Fibroblast of lung (primary cell): Measurements from ENCODE around the gene MYRIP. TPM values are rescaled to one million over a fixed set of nuclear protein-coding genes. Genes with fewer than 3 reads are reported as not detected.

ENCODE experiments used
- DNase-seq, 2 donors: peaks; one replicate each; pipeline versions ENCODE4 v3.0.0 to v3.0.0-alpha.2; 2010; ENCODE audit warnings: low read depth in 2 of 2
- H2AFZ ChIP-seq: 2 replicates; pipeline ENCODE4 v1.5.1; 2012; ENCODE audit warnings: low read length, control low read depth, inconsistent platforms
- H3K27ac ChIP-seq: 2 replicates; pipeline ENCODE4 v1.5.1; 2011; ENCODE audit warnings: low read length, control low read depth; ENCODE audit not compliant: insufficient read depth
- H3K27me3 ChIP-seq: 2 replicates; pipeline ENCODE4 v1.5.1; 2011; ENCODE audit warnings: mild to moderate bottlenecking, low read length; ENCODE audit not compliant: control insufficient read depth, insufficient read depth
- H3K36me3 ChIP-seq: 2 replicates; pipeline ENCODE4 v1.5.1; 2011; ENCODE audit warnings: low read length; ENCODE audit not compliant: control insufficient read depth, insufficient read depth
- H3K4me1 ChIP-seq: 2 replicates; pipeline ENCODE4 v1.5.1; 2011; ENCODE audit warnings: low read length; ENCODE audit not compliant: control insufficient read depth, insufficient read depth; ENCODE audit errors: extremely low read depth
- H3K4me2 ChIP-seq: 2 replicates; pipeline ENCODE4 v1.5.1; 2011; ENCODE audit warnings: low read length, control low read depth; ENCODE audit not compliant: insufficient read depth; ENCODE audit errors: extremely low read depth
- H3K4me3 ChIP-seq, 4 experiments: fragments of 200-600 bp in 1 of 4; sonication (generic) in 1 of 4; replicated peaks in 1 of 4; 2 replicates each; pipeline ENCODE4 v1.5.1; 2011 to 2016; ENCODE audit warnings: low read length in 4 of 4, low read depth in 3 of 4, mild to moderate bottlenecking in 3 of 4, control low read depth in 2 of 4, inconsistent platforms in 1 of 4, mixed read lengths in 1 of 4; ENCODE audit not compliant: insufficient read depth in 1 of 4; ENCODE audit errors: control extremely low read depth in 1 of 4
- H3K79me2 ChIP-seq: 2 replicates; pipeline ENCODE4 v1.5.1; 2012; ENCODE audit warnings: mild to moderate bottlenecking, low read length, inconsistent platforms; ENCODE audit not compliant: control insufficient read depth, insufficient read depth
- H3K9ac ChIP-seq: 2 replicates; pipeline ENCODE4 v1.5.1; 2011; ENCODE audit warnings: mild to moderate bottlenecking, low read length, control low read depth; ENCODE audit not compliant: insufficient read depth
- H3K9me3 ChIP-seq: 2 replicates; pipeline ENCODE4 v1.5.1; 2012; ENCODE audit warnings: low read depth, low read length; ENCODE audit not compliant: control insufficient read depth, insufficient read depth
- H4K20me1 ChIP-seq: 2 replicates; pipeline ENCODE4 v1.5.1; 2011; ENCODE audit warnings: low read length; ENCODE audit not compliant: control insufficient read depth, insufficient read depth; ENCODE audit errors: extremely low read depth
- EZH2 ChIP-seq: IDR thresholded peaks from 2 replicates; pipeline ENCODE4 v1.5.1; 2012; ENCODE audit warnings: low read length, control low read depth, mild to moderate bottlenecking; ENCODE audit errors: missing control alignments
- polyA plus RNA-seq, 2 donors: library from polyadenylated mRNA; depleted of rRNA in 1 of 2; stranded (reverse) in 1 of 2; unstranded in 1 of 2; fragments of >200 nt; gene quantifications; 2 replicates each; pipeline ENCODE4 v1.2.1, GENCODE V29; 2011 to 2012; ENCODE audit warnings: missing spikeins in 1 of 2
- total RNA-seq: library from RNA; depleted of rRNA; stranded (reverse); fragments of >200 nt; gene quantifications from 2 replicates; pipeline ENCODE4 v1.2.1, GENCODE V29; 2014
- TF ChIP-seq, protein P1 (sequence below), 2 donors: IDR thresholded peaks in 1 of 2; conservative IDR thresholded peaks in 1 of 2; 1 replicate in 1 of 2; 2 replicates in 1 of 2; pipeline ENCODE4 v1.5.1; 2011 to 2012; ENCODE audit warnings: low read length in 2 of 2, control low read depth in 1 of 2, inconsistent platforms in 1 of 2, low read depth in 1 of 2, mild to moderate bottlenecking in 1 of 2

Gene MYRIP
- total and polyA plus RNA-seq, 2 donors (not counting 1 experiment from before 2014, with no cell fraction given), result 0.02 TPM; not detected in 1

- no peak overlapping the region for H3K4me2 ChIP-seq
- no peak for DNase-seq
- no peak overlapping the region for H2AFZ ChIP-seq
- no peak overlapping the region for H3K4me3 ChIP-seq
- no peaks in the 10 kb centered on the region for H3K36me3 ChIP-seq
- H3K9me3 ChIP-seq, result no peaks in the 10 kb centered on the region
- no peak overlapping the region for H3K9ac ChIP-seq
- H3K27me3 ChIP-seq, result no peaks in the 10 kb centered on the region
- no peak overlapping the region for H3K27ac ChIP-seq
- no peaks in the 10 kb centered on the region for H3K79me2 ChIP-seq
- TF ChIP-seq, protein P1, sequence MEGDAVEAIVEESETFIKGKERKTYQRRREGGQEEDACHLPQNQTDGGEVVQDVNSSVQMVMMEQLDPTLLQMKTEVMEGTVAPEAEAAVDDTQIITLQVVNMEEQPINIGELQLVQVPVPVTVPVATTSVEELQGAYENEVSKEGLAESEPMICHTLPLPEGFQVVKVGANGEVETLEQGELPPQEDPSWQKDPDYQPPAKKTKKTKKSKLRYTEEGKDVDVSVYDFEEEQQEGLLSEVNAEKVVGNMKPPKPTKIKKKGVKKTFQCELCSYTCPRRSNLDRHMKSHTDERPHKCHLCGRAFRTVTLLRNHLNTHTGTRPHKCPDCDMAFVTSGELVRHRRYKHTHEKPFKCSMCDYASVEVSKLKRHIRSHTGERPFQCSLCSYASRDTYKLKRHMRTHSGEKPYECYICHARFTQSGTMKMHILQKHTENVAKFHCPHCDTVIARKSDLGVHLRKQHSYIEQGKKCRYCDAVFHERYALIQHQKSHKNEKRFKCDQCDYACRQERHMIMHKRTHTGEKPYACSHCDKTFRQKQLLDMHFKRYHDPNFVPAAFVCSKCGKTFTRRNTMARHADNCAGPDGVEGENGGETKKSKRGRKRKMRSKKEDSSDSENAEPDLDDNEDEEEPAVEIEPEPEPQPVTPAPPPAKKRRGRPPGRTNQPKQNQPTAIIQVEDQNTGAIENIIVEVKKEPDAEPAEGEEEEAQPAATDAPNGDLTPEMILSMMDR (conservative IDR thresholded peaks at IDR 0.05 in 1 of 2, IDR thresholded peaks at IDR 0.05 in 1 of 2; ENCODE audit: low read depth in 1 of 2, low read length in 2 of 2), result no peak
- TF ChIP-seq EZH2, result no peak
- no peaks in the 10 kb centered on the region for H4K20me1 ChIP-seq
- no peaks in the 10 kb centered on the region for H3K4me1 ChIP-seq
Observed at GRCh38 chr3:39849992-39850715, 40.7 kb downstream of the MYRIP start.

- Histone ChIP-seq H4K20me1 (no peaks in the 10 kb centered on the region), H3K4me1 (no peaks in the 10 kb centered on the region)
- DNase-seq, result no peak
Observed at GRCh38 chr3:39850716-39851032, 41.3 kb downstream of the MYRIP start.

DNA sequence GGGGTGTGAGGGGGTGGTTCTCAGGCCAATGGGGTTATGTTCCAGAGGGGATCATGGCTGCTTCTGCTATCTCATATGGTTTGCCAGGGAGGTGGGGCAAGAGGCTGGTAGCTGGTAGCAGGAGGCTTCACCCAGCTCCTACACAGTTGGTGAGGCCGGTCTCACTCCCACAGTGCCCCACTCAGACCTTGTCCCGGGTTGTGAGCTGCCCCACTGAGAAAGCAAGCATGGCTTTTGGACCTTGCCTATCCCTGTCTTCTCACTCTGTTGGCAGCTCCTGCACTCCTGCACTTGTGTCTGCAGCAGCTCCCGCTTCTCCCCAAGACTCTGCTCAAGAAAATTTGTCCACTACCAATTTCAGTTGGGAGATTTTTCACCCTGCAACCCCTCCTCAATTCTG, 46.1 kb downstream of the MYRIP start:
- no peaks in the 10 kb centered on the region for H3K79me2 ChIP-seq

More at GRCh38 chr3:39850716-39851032, 41.3 kb downstream of the MYRIP start:
- Histone ChIP-seq H3K9ac (no peak overlapping the region), H3K27me3 (no peaks in the 10 kb centered on the region), H3K36me3 (no peaks in the 10 kb centered on the region), H3K4me2 (no peak overlapping the region), H3K79me2 (no peaks in the 10 kb centered on the region), H3K9me3 (no peaks in the 10 kb centered on the region), H3K4me3 (no peak overlapping the region), H2AFZ (no peak overlapping the region), H3K27ac (no peak overlapping the region)
- no peak for TF ChIP-seq EZH2

More for the DNA sequence above, 46.1 kb downstream of the MYRIP start:
- no peak overlapping the region for H3K4me3 ChIP-seq
- TF ChIP-seq, protein P1 (conservative IDR thresholded peaks at IDR 0.05 in 1 of 2, IDR thresholded peaks at IDR 0.05 in 1 of 2; ENCODE audit: low read depth in 1 of 2, low read length in 2 of 2), result no peak
- TF ChIP-seq EZH2, result no peak
- no peak overlapping the region for H2AFZ ChIP-seq
- no peaks in the 10 kb centered on the region for H3K36me3 ChIP-seq
- no peaks in the 10 kb centered on the region for H3K4me1 ChIP-seq
- no peaks in the 10 kb centered on the region for H3K9me3 ChIP-seq
- no peaks in the 10 kb centered on the region for H4K20me1 ChIP-seq
- no peak overlapping the region for H3K9ac ChIP-seq
- no peaks in the 10 kb centered on the region for H3K27me3 ChIP-seq
- H3K27ac ChIP-seq, result no peak overlapping the region
- H3K4me2 ChIP-seq, result no peak overlapping the region
- DNase-seq, result no peak
